Body of pancreas (tissue), 4 donors: ENCODE results near the gene ATP5MC3.

ENCODE experiments used
- POLR2A ChIP-seq, 3 donors: fragments of 450-650 bp; IDR thresholded peaks; one replicate each; pipeline ENCODE4 v1.6.1; 2016; ENCODE audit warnings: antibody characterized with exemption in 3 of 3, mild to moderate bottlenecking in 2 of 3
- TF ChIP-seq, protein P1 (sequence below), 7 experiments: fragments of 450-650 bp in 4 of 7; fragments of 200-600 bp in 3 of 7; sonication (generic) in 3 of 7; IDR thresholded peaks; one replicate each; pipeline ENCODE4 v1.5.1; 2016 to 2019; ENCODE audit warnings: antibody characterized with exemption in 7 of 7

GRCh38 chr2:175188761-175189160 lies 7.3 kb upstream of the ATP5MC3 start:
- TF ChIP-seq, protein P1, sequence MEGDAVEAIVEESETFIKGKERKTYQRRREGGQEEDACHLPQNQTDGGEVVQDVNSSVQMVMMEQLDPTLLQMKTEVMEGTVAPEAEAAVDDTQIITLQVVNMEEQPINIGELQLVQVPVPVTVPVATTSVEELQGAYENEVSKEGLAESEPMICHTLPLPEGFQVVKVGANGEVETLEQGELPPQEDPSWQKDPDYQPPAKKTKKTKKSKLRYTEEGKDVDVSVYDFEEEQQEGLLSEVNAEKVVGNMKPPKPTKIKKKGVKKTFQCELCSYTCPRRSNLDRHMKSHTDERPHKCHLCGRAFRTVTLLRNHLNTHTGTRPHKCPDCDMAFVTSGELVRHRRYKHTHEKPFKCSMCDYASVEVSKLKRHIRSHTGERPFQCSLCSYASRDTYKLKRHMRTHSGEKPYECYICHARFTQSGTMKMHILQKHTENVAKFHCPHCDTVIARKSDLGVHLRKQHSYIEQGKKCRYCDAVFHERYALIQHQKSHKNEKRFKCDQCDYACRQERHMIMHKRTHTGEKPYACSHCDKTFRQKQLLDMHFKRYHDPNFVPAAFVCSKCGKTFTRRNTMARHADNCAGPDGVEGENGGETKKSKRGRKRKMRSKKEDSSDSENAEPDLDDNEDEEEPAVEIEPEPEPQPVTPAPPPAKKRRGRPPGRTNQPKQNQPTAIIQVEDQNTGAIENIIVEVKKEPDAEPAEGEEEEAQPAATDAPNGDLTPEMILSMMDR (IDR thresholded peaks at IDR 0.05), result no peak
- no peak for TF ChIP-seq POLR2A (IDR thresholded peaks at IDR 0.05)
